ENCODE measurements around the gene SMIM45.

The SMIM45 gene

GRCh38 chr22:41911001-41911611 is 40.8 kb upstream of the SMIM45 start:
- H3F3A ChIP-seq (ENCODE audit: insufficient read depth, low read length) = 0 out of 2 replicates have a peak, but pooled peaks cover 3% of the 10 kb centered on the region
- no peaks in the 10 kb centered on the region for H3K9me2 ChIP-seq (ENCODE audit: low read depth, low read length)
- H4K20me1 ChIP-seq (ENCODE audit: insufficient read depth, low read length) = no peaks in the 10 kb centered on the region
- H3K79me2 ChIP-seq (ENCODE audit: insufficient read depth, low read length) = no peaks in the 10 kb centered on the region
- no peak overlapping the region for H2AFZ ChIP-seq (ENCODE audit: low read length)
- peaks cover 18% of the 10 kb centered on the region for H3K36me3 ChIP-seq (ENCODE audit: insufficient read depth, low read length)
- TF ChIP-seq EZH2 (IDR thresholded peaks at IDR 0.05; ENCODE audit: borderline replicate concordance, low read length) (no peak), CTCF (IDR thresholded peaks at IDR 0.05; ENCODE audit: low read length) (no peak)
- H3K4me1 ChIP-seq (ENCODE audit: insufficient read depth, low read length, severe bottlenecking) = peaks cover 31% of the 10 kb centered on the region
- no peak overlapping the region for H3K4me3 ChIP-seq (ENCODE audit: low read depth, low read length, poor library complexity, severe bottlenecking)
- no peaks in the 10 kb centered on the region for H3K9me3 ChIP-seq (ENCODE audit: low read length)
- H3K4me2 ChIP-seq (ENCODE audit: low read length) = peak overlapping the region; percentile 41; the same call in 1 of the 2 replicates
- H3K27me3 ChIP-seq (ENCODE audit: insufficient read depth, low read length) = peaks cover 15% of the 10 kb centered on the region; the same call in 1 of the 2 replicates
- H3K27ac ChIP-seq (ENCODE audit: low read depth, low read length, poor library complexity, severe bottlenecking) = no peak overlapping the region
- H3K9ac ChIP-seq (ENCODE audit: low read length) = no peak overlapping the region

GRCh38 chr22:41912338-41913039 is 39.5 kb upstream of the SMIM45 start:
- Histone ChIP-seq H3K4me1 (ENCODE audit: insufficient read depth, low read length, severe bottlenecking) (peaks cover 31% of the 10 kb centered on the region), H2AFZ (ENCODE audit: low read length) (no peak overlapping the region), H3K36me3 (ENCODE audit: insufficient read depth, low read length) (peaks cover 5% of the 10 kb centered on the region), H3K9ac (ENCODE audit: low read length) (no peak overlapping the region), H4K20me1 (ENCODE audit: insufficient read depth, low read length) (no peaks in the 10 kb centered on the region), H3F3A (ENCODE audit: insufficient read depth, low read length) (0 out of 2 replicates have a peak, but pooled peaks cover 2% of the 10 kb centered on the region), H3K4me2 (ENCODE audit: low read length) (no peak overlapping the region), H3K4me3 (ENCODE audit: low read depth, low read length, poor library complexity, severe bottlenecking) (no peak overlapping the region), H3K27me3 (ENCODE audit: insufficient read depth, low read length) (peaks cover 15% of the 10 kb centered on the region; the same call in 1 of the 2 replicates), H3K27ac (ENCODE audit: low read depth, low read length, poor library complexity, severe bottlenecking) (no peak overlapping the region), H3K9me3 (ENCODE audit: low read length) (no peaks in the 10 kb centered on the region), H3K9me2 (ENCODE audit: low read depth, low read length) (no peaks in the 10 kb centered on the region), H3K79me2 (ENCODE audit: insufficient read depth, low read length) (no peaks in the 10 kb centered on the region)
- TF ChIP-seq EZH2 (IDR thresholded peaks at IDR 0.05; ENCODE audit: borderline replicate concordance, low read length) (no peak), CTCF (IDR thresholded peaks at IDR 0.05; ENCODE audit: low read length) (no peak)

- H3K4me1 ChIP-seq (ENCODE audit: insufficient read depth, low read length, severe bottlenecking) = peaks cover 31% of the 10 kb centered on the region
- peaks cover 20% of the 10 kb centered on the region; the same call in 1 of the 2 replicates for H3K27me3 ChIP-seq (ENCODE audit: insufficient read depth, low read length)
These were observed 38.8 kb upstream of the SMIM45 start for GRCh38 chr22:41913040-41913719.

More at GRCh38 chr22:41913040-41913719, 38.8 kb upstream of the SMIM45 start:
- H3K27ac ChIP-seq (ENCODE audit: low read depth, low read length, poor library complexity, severe bottlenecking) = no peak overlapping the region
- H3K4me3 ChIP-seq (ENCODE audit: low read depth, low read length, poor library complexity, severe bottlenecking) = no peak overlapping the region
- H4K20me1 ChIP-seq (ENCODE audit: insufficient read depth, low read length) = no peaks in the 10 kb centered on the region
- no peaks in the 10 kb centered on the region for H3F3A ChIP-seq (ENCODE audit: insufficient read depth, low read length)
- TF ChIP-seq CTCF (IDR thresholded peaks at IDR 0.05; ENCODE audit: low read length) = no peak
- TF ChIP-seq EZH2 (IDR thresholded peaks at IDR 0.05; ENCODE audit: borderline replicate concordance, low read length) = no peak
- no peak overlapping the region for H3K4me2 ChIP-seq (ENCODE audit: low read length)
- H3K9me3 ChIP-seq (ENCODE audit: low read length) = no peaks in the 10 kb centered on the region
- no peak overlapping the region for H2AFZ ChIP-seq (ENCODE audit: low read length)
- H3K9me2 ChIP-seq (ENCODE audit: low read depth, low read length) = no peaks in the 10 kb centered on the region
- no peaks in the 10 kb centered on the region for H3K36me3 ChIP-seq (ENCODE audit: insufficient read depth, low read length)
- no peak overlapping the region for H3K9ac ChIP-seq (ENCODE audit: low read length)
- H3K79me2 ChIP-seq (ENCODE audit: insufficient read depth, low read length) = no peaks in the 10 kb centered on the region

All from OCI-LY1 (cell line).